ENCODE data around the gene ERN1.
"Not testable (repeated sequence)": the region's sequence is repeated elsewhere in the genome, so short reads cannot be mapped to it uniquely, and the experiment has no call there.

The ERN1 gene

GRCh38 chr17:64138441-64138840 is 8.5 kb upstream of the ERN1 start:
- DNase-seq (ENCODE audit: low spot score) (no peak), FAIRE-seq (no peak)

GRCh38 chr17:64135000-64135399 is 5.1 kb upstream of the ERN1 start:
- DNase-seq (ENCODE audit: low spot score) (no peak), FAIRE-seq (no peak)

DNA sequence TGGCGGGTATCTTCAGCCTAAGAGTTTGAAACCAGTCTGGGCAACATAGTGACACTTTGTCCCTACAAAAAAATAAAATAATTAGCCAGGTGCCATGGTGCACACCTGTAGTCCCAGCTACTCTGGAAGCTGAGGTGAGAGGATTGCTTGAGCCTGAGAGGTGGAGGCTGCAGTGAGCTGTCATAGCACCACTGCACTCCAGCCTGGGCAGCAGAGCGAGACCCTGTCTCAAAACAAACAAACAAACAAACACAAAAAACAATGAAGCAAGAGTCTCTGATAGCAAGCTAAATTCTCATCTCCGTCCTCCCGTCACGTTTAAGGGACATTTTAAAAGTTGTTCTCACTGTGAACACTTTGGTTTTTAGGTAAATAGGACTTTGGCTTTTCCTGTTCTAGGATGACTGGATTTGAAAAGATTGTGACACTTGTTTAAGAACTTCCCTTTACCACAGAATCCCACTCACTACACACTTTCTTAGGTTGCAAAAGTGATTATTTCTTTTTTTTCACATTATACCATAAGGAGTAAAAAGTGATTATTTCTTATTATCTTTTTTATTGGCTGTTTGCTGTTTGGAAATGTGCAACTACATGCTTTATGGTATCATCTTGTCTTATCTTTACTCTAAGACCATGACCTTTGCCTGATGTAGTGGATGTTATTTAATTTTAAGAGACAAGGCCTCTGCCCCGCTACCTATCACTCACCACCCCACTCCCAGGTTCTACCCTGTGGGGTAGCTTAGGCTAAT is 4.4 kb upstream of the ERN1 start:
- no peak for FAIRE-seq
- no peak for DNase-seq (ENCODE audit: low spot score)

DNA sequence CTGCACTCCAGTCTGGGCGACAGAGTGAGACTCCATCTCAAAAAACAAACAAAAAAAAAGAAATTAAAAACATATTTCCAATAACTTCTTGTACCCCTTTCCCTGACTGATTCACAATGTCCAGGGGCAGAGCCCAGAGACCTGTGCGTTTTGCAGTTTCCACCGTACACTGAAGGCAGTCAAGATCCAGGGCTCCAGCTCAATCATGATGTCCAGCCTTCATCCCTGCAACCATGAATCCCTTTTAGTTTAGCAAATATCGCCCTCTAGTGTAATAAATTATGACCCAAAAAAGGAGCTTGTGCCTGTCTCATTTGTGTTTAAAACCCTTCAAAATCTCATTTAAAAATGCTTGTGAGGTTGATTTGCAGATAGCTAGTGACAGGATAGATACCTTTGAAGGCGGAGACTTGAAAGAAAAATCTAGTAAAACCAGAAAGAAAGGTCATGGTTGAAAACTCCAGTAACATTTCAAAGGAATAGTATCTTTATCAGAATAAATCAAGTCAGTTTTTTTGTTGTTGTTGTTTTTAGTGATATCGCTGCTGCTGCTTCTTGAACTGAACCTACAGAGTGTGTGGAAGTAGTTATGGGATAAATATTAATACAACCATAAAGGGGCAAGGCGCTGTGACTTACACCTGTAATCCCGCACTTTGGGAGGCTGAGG is 3.7 kb upstream of the ERN1 start:
- peak; percentile 54 for DNase-seq (ENCODE audit: low spot score)
- FAIRE-seq, result peak; percentile 63

DNA sequence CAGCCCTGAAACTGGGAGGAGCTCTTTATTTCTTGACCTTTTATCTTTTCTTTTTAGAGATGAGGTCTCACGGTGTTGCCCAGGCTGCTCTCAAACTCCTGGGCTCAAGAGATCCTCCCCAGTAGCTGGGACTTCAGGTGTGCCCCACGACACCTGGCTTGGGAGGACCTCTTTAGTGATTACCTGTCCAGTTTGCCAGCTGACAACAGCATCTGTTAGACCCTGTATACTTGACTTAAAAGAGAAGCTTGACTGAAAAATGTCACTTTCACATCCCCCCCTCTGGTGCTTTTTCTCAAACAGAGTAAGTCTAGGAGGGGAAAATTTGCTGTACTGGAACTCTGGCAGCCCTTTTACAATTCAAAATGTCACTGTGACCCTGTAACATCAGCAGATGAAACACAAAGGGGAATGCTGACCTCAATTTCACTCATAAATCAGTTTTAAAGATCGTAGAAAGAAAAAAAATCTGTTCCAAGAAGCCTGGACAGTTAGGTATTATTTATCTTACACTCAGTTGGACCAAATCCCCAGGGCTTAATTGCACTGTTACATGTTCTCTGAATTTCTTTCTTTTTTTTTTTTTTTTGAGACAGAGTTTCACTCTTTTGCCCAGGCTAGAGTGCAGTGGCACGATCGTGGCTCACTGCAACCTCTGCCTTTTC is 1.8 kb upstream of the ERN1 start:
- DNase-seq (ENCODE audit: low spot score), result no peak
- no peak for FAIRE-seq

DNA sequence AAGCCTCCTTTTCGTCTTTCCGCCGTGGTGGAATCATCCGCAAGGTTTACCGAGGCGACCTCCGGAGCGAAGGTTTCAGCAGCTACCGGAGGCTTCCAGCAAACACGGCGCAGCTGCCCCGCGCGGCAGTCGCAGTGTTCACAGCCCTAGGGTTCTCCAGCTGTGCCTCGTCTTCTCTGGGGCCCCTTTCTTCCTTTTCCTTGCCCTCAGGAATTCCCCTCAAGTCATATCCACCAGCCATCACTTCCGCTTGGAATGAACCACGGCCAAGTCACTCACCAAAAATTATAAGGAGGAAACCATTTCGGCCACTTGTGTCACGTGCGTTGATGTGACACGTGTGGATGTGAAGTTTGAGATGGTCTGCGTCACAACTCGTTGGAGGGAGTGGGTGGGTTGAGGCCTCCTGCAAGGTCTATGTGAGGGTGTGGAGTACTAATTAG is 636 bp upstream of the ERN1 start:
- FAIRE-seq, result no peak
- DNase-seq (ENCODE audit: low spot score), result no peak

- FAIRE-seq (no peak), DNase-seq (ENCODE audit: low spot score) (no peak)
Measured at GRCh38 chr17:64129515-64129764, 504 bp downstream of the ERN1 start.

- no peak for FAIRE-seq
- DNase-seq (ENCODE audit: low spot score), result peak; percentile 30
Measured at GRCh38 chr17:64128787-64129514, 993 bp downstream of the ERN1 start.

GRCh38 chr17:64126918-64127317 is 3.0 kb downstream of the ERN1 start:
- DNase-seq (ENCODE audit: low spot score), result no peak
- no peak for FAIRE-seq

DNA sequence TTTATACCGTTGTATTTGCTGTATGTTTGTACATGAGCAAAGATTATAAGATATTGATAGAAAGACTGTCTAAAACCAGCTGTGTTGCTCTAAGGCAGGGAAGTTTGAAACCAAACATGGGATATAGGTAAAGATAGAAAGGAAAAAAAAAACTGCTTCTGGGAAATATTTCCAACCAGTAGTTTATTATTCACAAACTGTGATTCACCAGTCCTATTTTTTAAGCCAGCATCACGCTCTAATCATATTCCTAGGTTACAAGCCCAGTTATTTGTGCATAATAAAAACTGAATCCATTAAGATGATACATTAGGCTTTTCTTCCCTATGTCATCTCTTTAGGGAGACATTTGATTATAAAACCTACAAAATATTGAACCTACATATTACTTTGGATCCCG is 4.0 kb downstream of the ERN1 start:
- FAIRE-seq, result no peak
- no peak for DNase-seq (ENCODE audit: low spot score)

DNA sequence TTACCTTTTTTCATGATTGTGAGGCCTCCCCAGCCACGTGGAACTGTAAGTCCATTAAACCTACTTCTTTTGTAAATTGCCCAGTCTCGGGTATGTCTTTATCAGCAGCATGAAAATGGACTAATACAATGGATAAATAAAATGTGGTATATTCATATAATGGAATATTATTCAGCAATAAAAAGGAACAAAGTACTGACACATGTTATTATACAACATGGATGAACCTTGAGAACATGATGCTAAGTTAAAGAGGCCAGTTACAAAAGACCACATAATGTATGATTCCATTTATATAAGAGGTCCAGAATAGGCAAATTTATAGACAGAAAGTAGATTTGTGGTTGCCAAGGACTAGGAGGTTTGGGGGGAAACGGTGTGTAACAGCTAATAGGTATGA is 5.3 kb downstream of the ERN1 start:
- FAIRE-seq (no peak), DNase-seq (ENCODE audit: low spot score) (no peak)

DNA sequence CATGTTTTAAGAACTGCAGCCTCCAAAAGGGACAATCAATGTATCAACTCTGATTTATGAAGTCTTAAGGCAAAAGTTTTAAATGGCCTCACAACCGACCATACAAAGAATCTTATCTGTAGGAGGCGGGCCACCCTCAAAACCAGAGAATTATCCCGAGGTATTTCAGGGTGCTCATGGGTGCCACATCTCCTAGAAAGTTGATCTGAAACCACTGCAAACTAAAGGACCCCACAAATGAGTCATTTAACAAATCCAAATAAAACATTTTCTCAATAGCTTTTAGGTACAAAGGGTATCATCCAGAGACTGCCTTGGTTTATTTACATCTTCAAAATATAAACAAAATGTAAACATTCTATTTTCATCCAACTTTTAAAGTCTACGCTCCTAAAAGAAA is 6.8 kb downstream of the ERN1 start:
- no peak for FAIRE-seq
- no peak for DNase-seq (ENCODE audit: low spot score)

DNA sequence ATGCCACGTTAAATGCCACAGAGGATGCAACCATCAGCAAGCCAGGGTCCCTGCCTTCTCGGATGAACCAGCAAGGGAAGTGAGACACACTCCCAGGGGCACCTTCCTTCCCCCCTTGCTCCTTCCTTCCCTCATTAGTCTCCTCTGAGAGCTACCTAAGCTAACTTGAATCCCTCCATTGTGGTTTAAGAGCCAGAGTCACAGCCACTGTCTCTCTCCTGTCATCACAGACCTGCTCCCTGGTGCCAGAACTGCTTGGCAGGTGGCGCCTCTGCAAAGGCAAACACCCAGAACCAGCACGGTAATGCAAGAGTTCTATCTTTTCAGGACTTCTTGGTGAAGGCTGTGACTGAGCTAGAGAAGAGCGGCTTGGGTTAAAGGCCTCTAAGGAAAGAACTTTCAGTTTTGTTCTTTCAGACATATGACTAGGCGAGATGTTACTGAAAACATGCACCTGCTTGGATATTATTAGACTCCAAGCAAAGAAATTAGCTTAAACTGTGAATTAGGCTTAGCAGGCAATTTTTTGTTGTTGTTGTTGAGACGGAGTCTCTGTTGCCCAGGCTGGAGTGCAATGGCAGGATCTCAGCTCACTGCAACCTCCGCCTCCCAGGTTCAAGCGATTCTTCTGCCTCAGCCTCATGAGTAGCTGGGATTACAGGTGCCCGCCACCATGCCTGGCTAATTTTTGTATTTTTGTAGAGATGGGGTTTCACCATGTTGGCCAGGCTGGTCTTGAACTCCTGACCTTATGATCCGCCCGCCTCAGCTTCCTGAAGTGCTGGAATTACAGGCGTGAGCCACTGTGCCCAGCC is 8.8 kb downstream of the ERN1 start:
- not testable (repeated sequence) for FAIRE-seq; DNase-seq (ENCODE audit: low spot score)

GRCh38 chr17:64120159-64120810 is 9.7 kb downstream of the ERN1 start:
- FAIRE-seq (no peak), DNase-seq (ENCODE audit: low spot score) (no peak)

- no peak for FAIRE-seq
Measured at GRCh38 chr17:64117981-64118979, 11.7 kb downstream of the ERN1 start.

GRCh38 chr17:64115822-64116534 is 14.0 kb downstream of the ERN1 start:
- FAIRE-seq (no peak), DNase-seq (ENCODE audit: low spot score) (no peak)

More at GRCh38 chr17:64117981-64118979, 11.7 kb downstream of the ERN1 start:
- DNase-seq (ENCODE audit: low spot score), result no peak

DNA sequence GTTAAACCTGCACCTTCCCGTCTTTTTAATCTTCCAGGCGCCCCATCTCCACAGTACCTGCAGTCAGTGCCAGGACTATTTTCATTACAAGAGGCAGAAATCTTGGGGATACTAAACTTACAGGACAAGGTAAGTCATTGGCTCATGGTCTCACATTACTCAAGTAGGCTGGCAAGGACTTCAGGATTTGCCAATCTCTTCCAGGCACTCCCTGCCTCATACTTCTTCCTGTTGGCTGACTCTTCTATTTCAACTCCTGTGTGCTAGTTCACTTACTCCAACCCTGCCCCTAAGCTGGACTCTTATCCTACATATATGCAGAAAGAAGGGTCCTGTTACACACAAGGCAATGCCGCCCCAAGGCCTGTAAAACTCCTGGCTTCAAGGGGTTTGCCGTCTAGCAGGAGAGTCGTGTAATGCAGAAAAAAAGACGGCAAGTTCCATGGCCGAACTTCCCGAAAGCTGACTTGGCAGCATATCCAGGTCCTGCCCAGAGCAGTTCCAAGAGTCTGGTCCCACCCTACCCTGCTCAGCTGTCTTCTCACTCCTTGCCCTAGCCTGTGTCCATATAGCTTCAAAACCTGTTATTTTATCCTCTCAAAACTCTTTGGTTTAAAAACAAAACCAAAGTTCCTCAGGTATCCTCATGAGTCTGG is 14.8 kb downstream of the ERN1 start:
- DNase-seq (ENCODE audit: low spot score) (no peak), FAIRE-seq (no peak)

DNA sequence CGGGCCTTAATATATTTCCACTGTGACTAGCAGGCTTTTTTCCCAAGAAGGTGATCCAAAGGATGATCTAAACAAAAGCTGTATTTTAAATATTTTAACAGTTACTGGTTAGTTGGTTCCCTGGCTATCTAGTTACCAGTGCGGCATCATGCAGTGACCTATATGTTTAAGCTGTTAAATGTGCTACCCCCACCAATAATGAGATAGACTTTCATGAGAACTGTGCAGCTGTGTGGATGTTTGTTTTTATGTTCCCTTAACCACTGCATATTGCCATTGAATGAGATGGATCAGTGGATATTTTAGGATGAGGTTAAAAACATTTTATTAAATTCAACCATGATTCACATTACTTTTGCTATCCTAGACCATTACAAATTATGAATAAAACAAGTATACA is 16.9 kb downstream of the ERN1 start:
- FAIRE-seq (no peak), DNase-seq (ENCODE audit: low spot score) (no peak)
